IPS DF 19.7 (cell line): ENCODE measurements around the gene NPAS3.

Source experiments
- DNase-seq: peaks from one replicate; pipeline ENCODE4 v3.0.0-alpha.2; 2013; ENCODE audit warnings: low read depth, low spot score

The NPAS3 gene

GRCh38 chr14:33469898-33470297 lies 531.2 kb downstream of the NPAS3 start:
- no peak for DNase-seq

GRCh38 chr14:33471776-33472175 lies 533.1 kb downstream of the NPAS3 start:
- no peak for DNase-seq

- peak; percentile 83 for DNase-seq
Measured at GRCh38 chr14:33475623-33476022, 536.9 kb downstream of the NPAS3 start.

GRCh38 chr14:33477797-33478196 lies 539.1 kb downstream of the NPAS3 start:
- no peak for DNase-seq

- DNase-seq, result no peak
Measured at GRCh38 chr14:33480071-33480886, 541.6 kb downstream of the NPAS3 start.

- no peak for DNase-seq
Measured at GRCh38 chr14:33480887-33481184, 542.2 kb downstream of the NPAS3 start.

GRCh38 chr14:33483110-33483509 lies 544.4 kb downstream of the NPAS3 start:
- no peak for DNase-seq

- DNase-seq, result no peak
Measured at GRCh38 chr14:33483541-33483940, 544.9 kb downstream of the NPAS3 start.

GRCh38 chr14:33484264-33484663 lies 545.6 kb downstream of the NPAS3 start:
- no peak for DNase-seq

- no peak for DNase-seq
Measured at GRCh38 chr14:33486332-33486890, 547.7 kb downstream of the NPAS3 start.

GRCh38 chr14:33488582-33488981 lies 549.9 kb downstream of the NPAS3 start:
- DNase-seq, result no peak

GRCh38 chr14:33490555-33490954 lies 551.9 kb downstream of the NPAS3 start:
- no peak for DNase-seq

GRCh38 chr14:33491112-33491511 lies 552.4 kb downstream of the NPAS3 start:
- DNase-seq, result no peak

- no peak for DNase-seq
Measured at GRCh38 chr14:33492491-33492890, 553.8 kb downstream of the NPAS3 start.

- no peak for DNase-seq
Measured at GRCh38 chr14:33493266-33493665, 554.6 kb downstream of the NPAS3 start.

GRCh38 chr14:33493990-33494389 lies 555.3 kb downstream of the NPAS3 start:
- no peak for DNase-seq

GRCh38 chr14:33499687-33500086 lies 561.0 kb downstream of the NPAS3 start:
- no peak for DNase-seq

- DNase-seq, result no peak
Measured at GRCh38 chr14:33504246-33505099, 565.8 kb downstream of the NPAS3 start.

- DNase-seq, result no peak
Measured at GRCh38 chr14:33505266-33505962, 566.7 kb downstream of the NPAS3 start.

- no peak for DNase-seq
Measured at GRCh38 chr14:33505963-33506329, 567.3 kb downstream of the NPAS3 start.

- DNase-seq, result no peak
Measured at GRCh38 chr14:33508126-33509062, 569.7 kb downstream of the NPAS3 start.
